Right renal cortex interstitium (tissue), 3 donors: Measurements from ENCODE around the gene ANKRD12. TPM values are rescaled to one million over a fixed set of nuclear protein-coding genes. Genes with fewer than 3 reads are reported as not detected.

Experiments
- DNase-seq, 3 donors: peaks; one replicate each; pipeline ENCODE4 v3.0.0-alpha.2; 2013; ENCODE audit warnings: low read depth in 3 of 3, low spot score in 2 of 3
- polyA plus RNA-seq, 3 donors: library from polyadenylated mRNA; unstranded; fragments of 120-200 nt; gene quantifications; one replicate each; pipeline ENCODE4 v1.2.1, GENCODE V29; 2013; ENCODE audit not compliant: insufficient read length in 3 of 3

Gene ANKRD12
- polyA plus RNA-seq, 3 donors: 32.7 to 34.3 (median 33.9) TPM

DNA sequence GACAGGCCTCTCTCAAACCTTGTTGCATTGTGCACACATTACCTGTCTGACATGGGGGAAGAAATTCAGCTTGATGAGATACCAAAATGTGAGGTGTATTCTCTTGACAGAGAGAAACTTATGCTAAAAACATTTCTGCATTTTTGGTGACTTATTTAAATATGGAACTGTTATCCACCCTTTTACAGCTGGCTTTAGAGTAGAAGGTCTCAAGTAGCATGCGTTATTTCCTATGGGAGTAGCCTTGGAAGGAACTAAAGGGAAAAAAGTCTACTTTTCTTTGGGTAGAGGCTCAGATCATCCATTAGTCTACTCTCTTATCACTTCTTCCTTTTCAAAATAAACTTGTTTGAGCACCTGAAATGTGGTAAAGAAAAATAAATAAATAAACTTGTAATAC is 141.4 kb downstream of the ANKRD12 start:
- no peak for DNase-seq

DNA sequence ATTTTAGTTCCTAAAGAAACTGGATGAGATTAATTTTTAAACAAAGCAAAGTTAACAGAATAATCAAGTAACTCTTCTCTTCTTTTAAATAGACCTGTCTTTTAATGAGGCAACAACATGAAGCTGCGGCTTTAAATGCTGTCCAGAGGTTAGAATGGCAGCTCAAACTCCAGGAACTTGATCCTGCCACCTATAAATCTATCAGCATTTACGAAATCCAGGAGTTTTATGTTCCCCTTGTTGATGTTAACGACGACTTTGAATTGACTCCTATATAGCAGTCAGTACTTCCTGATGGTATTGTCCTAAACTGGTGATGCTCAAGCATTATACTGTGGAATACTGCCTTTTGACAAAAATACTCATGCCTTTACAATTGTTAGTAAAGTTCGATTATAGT is 144.3 kb downstream of the ANKRD12 start:
- peak in 1 of 3 donors; percentile 26 for DNase-seq

DNA sequence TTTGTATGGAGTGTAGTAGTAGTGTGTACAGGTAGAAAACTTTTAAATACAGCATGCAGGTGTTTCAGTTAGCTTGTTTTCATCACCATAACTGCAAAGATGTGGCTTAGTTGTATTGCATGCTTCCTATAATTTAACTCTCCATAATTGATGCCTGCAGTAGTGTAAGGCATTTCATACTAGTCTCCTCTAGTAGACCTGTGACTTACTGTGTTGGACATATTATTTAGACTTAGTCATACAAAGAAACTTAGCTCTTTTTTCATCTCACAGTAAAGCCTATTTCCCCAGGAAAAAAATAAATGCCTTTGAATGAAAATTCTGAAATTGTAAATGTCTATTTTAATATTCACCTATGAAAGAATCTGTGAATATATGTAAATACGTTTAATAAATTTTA is 145.2 kb downstream of the ANKRD12 start:
- no peak for DNase-seq

DNA sequence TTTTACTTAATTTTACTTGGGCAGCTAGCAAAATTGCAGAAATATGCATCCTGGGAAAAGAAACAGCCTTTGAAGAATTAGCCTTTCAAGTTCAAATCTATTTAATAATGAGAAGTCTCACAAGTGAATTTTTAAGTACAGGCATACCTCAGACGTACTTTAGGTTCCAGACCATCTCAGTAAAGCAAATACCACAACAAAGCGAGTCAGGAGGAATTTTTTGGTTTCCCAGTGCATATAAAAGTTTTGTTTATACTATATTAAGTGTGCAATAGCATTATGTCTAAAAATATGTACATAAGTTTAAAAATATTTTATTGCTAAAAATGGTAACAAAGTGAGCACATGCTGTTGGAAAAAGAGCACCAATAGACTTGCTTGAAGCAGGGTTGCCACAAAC is 147.2 kb downstream of the ANKRD12 start:
- DNase-seq: no peak

DNA sequence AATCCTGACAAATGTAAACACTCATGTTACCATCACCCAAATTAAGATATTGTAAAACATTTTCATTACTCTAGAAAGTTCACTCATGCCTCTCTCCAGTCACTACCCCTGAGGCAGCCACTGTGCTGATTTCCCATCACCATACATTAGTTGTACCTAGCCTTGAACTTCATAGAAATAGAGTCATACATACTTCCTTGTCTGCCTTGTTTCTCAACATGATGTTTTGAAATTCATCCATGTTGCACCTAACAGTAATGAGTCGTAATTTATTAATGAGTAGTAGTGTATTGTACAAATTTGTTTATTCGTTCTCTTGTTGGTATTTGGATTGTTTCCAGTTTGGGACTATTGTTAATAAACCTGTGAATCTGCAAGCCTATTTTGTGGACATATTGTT is 149.0 kb downstream of the ANKRD12 start:
- no peak for DNase-seq

DNA sequence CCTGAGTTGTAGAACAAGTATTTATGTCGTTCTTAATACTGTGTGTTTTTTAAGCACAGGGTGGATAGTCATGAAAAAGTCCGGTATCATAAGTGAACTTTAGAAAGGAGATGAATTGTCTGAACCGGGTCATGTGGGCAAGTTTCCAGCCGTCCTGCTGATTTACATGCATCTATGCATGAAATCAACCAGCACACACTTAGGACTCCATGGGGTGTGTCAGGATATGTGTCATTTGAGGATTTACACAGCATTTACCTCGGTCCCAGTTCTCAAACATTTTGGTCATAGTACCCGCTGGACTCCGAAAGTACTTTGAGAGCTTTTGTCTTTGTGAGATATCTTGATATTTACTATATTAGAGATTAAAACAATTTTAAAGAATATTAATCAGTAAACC is 150.5 kb downstream of the ANKRD12 start:
- DNase-seq: no peak

DNA sequence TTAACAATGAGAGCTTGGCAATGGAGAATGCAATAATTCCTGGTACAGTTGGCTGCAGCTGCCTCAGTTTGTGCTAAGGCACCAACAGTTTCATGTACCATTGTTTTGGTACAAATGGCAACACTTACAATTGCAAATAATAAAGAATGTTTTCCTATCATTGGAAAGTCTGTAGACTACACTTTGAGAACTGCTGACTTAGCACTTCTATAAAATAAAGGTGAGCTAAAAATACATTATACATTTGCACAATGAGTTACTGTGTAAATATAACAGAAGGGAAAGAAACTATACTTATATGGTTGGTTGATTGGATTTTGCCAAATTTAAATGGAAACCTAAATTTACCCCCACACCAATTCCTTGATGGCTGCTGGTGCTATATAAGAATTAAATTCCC is 153.1 kb downstream of the ANKRD12 start:
- DNase-seq: no peak

DNA sequence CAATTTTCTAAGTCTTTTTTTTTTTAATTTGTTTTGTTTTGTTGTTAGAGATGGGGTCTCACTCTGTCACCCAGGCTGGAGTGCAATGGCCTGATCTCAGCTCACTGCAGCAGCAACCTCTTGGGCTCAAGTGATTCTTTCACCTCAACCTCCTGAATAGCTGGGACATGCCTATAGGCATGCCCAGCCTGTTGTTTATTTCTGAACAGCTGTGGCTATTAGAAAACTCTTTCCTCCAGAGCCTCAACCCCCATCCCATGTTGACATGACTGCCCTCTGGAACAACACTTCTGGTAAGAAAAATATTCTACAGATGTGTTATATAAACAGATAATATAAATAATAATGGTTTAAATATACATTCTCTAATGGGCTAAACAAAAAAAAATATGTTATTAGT is 153.6 kb downstream of the ANKRD12 start:
- DNase-seq: no peak

DNA sequence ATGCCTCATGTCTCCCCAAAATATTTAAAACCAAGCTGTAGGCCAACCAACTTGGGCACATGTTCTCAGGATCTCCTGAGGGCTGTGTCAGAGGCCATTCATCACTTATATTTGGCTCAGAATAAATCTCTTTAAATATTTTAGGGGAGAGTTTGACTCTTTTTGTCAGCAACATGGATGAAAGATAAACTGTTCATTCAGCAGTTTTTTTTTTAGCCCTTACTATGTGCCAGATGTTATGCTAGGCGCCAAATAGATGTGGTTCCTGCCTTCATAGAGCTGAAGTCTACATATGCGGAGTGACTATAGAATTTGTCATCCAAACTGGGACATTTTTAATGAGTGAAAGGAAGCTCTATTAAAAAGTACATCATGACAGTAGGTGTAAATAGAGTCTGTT is 155.5 kb downstream of the ANKRD12 start:
- DNase-seq: no peak

DNA sequence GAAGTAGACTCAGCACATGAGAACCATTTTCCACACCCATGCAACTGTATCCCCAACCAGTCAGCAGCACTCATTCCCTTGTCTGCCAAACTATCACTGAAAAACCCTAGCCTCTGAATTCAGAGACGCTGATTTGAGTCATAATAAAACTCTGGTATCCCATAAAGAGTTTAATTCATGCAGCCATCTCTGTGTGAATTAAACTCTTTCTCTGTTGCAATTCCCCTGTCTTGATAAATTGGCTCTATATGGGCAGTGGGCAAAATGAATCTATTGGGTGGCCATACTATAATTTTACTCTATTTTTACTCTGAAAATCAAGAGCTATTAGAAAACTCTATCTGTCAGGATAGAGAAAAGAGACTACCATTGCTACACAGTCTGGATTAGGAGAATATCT is 157.4 kb downstream of the ANKRD12 start:
- no peak for DNase-seq

DNA sequence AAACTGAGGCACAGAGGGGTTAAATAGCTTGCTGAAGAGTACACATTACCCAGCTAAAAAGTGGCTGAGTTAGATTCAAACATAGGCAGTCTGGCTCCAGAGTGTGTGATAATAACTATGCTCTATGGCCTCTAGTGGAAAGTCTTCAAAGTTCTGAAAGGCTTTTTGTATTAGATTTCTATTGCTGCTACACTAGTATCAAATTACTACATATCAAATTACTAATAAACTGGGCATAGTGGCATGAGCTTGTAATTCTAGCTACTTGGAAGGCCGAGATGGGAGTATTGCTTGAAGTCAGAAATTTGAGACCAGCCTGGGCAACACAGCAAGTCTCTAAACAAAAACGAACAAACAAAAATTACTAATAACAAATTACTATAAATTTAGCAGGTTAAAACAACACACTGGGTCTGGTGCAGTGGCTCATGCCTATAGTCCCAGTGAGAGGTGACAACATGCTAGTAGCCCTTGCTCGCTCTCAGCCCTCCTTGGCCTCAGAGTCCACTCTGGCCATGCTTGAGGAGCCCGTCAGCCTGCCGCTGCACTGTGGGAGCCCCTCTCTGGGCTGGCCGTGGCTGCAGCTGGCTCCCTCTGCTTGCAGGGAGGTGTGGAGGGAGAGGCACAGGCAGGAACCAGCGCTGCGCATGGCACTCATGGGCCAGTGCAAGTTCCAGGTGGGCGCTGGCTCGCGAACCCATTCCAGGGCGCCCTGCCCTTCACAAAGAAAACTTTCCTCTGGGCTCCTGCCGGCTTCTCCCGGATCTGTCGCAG is 159.8 kb downstream of the ANKRD12 start:
- DNase-seq: no peak

DNA sequence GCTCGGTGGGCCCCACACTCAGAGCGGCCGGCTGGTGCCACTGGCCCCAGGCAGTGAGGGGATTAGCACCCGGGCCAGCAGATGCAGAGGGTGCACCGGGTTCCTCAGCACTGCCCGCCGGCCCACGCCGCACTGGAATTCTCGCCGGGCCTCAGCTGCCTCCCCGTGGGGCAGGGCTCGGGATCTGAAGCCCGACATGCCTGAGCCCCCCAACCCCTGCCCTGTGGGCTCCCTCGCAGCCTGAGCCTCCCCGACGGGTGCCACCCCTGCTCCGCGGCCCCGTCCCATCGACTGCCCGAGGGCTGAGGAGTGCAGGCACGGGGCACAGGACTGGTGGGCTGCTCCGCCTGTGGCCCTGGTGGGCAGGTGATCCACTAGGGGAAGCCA is 160.4 kb downstream of the ANKRD12 start:
- no peak for DNase-seq

DNA sequence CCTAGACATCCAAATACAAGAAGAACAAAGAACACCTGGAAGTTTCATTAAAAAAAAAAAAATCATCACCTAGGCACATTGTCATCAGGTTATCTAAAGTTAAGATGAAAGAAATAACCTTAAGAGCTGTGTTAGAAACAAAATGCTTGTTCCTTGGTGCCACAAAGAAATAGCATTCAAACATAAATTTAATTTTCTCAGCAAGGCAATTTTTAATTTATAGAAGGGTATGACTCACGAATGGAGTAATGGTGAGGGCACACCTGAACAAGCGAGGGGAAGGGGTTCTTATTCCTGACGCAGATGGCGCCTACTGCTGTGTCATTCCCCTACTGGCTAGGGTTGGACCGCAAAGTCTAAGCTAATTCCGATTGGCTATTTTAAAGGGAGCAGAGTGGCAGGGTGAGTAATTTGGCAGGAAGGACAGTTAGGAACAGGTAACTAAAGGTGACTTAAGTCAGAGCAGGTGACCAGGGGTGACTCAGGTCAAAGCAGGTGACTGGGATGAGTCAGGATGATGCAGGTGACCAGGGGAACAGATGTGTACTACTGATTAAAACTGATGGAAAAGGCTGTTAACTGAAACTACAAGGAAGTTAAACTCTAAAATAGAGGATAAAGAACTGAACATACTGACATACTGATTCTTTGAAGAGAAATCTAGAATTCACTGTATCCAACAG is 167.9 kb downstream of the ANKRD12 start:
- no peak for DNase-seq

DNA sequence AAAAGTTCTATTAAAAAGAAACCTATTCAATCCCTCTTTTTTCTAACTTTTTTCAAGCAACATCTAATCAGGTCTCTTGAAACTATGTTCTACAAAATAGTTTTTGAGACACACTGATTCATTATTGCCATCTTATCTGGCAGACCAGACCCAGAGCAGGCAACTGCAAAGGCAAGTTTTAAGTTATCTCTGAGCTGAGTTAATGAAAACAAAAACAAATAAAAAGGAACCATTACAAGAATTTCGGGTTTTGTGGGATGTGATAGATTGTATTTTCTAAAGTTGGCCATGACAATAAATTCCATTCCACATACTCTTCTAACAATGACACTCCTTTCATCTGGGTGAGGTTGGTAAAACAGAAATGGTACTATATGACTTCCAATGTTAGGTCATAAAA is 182.8 kb downstream of the ANKRD12 start:
- no peak for DNase-seq

DNA sequence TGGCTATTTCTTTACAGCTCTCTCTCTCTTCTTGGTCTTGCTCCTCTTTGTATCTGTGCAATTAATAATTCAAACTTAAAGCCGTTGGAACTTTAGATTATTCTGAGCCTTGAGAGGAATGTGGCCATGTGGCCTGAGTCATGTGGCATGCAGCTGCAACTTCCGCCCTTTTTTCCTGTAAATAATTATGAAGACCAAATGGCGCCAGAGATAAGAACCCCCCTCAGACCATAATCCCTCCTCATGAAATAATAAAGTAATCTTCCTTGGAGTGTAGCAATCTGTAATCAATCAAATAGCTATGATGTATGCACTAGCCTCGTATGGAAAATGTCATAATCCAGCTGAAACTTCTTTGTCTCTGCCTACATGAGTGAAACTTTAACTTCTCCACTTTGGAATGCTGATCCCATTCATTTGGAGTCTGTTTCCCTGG is 184.5 kb downstream of the ANKRD12 start:
- DNase-seq: peak; percentile 23 to 41 (median 38)

DNA sequence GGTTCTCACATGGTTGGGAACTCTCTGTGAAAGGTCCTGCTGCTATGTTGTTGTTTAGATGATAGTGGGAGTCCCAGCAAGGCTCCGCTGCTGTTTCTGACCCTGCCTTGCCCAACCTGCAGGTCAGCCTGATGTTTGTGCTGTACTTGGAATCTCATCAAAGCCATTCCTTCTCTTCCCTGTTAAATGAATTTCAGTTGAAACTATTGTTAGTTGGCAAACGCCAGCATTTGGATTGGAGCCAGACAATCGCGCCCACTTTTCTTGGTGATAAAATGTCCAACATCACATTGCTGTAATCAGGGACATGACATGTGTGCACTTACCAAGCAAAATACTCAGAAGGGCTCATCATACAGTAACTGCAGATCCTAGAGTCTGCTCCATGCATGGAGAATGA is 185.2 kb downstream of the ANKRD12 start:
- no peak for DNase-seq

DNA sequence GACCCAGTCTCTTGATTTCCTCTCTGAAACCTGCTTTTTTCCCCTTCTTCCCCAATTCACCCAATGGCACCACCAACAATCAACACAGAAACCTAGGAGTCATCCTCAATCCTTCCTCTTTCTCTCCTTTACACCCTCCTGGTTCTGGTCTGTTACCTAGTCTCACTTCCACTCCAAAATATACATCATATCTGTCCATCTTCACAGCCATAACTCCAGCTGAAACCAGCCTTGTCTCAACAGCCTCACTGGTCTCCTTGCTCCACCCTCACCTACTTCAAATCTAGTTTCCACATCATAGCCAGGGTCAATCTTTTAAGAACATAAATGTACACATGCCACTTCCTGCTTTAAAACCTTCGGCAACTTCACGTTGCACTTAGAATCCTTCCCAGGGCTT is 186.2 kb downstream of the ANKRD12 start:
- no peak for DNase-seq

DNA sequence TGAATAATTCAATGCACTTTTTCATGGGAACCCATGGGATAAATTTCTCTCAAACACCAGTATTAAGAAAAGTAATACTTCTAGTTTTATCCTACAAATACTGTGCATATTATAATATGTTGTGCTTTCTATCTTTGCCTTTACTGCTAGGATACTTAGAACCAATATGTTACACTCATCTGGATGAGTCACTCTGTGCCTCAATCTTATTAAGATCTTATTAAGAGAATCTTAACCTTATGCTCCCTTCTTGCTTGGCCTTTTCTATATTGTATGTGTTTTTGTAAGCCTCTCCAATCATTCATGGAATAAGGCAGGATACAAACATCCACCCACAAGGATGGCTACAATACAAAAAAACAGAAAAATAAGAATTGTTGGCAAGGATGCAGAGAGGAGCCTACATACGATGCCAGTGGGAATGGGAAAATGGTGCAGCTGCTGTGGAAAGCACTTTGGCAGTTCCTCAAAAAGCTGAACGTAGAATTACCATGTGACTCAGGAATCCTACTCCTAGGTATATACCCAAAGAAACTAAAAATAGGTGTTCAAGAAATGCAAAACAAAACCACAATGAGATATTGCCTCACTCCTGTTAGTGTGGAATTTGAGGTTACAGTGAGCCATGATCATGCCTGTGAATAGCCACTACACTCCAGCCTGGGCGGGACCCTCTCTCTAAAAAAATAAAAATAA is 187.3 kb downstream of the ANKRD12 start:
- DNase-seq: no peak

DNA sequence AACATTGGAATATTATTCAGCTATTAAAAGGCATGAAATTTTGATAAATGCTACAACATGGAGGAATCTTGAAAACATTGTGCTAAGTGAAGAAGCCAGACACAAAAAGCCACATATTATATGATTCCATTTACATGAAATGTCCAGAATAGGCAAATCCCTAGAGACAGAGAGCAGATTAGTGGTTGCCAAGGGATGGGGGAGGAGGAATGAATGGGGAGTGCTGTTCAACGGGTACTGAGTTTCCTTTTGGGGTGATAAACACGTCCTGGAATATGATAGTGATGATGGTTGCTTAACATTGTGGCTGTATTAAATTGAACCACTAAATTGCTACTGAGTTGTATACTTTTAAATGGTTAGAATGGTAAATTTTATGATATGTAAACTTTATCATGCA is 189.1 kb downstream of the ANKRD12 start:
- DNase-seq: no peak

DNA sequence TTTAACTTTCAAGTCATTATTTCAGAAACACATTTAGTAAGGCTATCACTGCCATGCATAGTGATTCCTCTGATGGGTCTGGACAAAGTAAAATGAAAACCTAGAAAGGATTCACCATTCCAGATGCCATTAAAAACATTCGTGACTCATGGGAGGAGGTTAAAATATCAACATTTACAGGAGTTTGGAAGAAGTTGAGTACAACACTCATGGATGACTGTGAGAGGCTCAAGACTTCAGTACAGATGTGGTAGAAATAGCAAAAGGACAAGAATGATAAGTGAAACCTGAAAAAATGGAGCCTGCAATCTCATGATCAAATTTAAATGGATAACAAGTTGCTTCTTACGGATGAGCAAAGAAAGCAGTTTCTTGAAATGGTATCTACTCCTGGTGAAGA is 192.2 kb downstream of the ANKRD12 start:
- DNase-seq: no peak

DNA sequence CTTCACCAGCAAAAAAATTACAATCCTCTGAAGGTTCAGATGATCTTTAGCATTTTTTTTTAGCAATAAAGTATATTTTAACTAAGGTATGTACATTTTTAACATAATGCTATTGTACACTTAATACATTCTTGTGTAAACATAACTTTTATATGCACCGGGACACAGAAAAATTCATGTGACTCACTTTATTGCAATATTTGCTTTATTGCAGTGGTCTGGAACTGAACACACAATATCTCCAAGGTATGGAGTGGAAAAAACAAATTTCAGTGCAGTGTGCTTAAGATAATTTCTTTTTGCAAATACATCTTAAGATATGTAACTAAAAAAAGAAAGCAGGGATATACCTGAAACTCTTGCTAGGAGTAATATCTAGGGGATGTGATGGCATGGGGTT is 192.9 kb downstream of the ANKRD12 start:
- DNase-seq: no peak

DNA sequence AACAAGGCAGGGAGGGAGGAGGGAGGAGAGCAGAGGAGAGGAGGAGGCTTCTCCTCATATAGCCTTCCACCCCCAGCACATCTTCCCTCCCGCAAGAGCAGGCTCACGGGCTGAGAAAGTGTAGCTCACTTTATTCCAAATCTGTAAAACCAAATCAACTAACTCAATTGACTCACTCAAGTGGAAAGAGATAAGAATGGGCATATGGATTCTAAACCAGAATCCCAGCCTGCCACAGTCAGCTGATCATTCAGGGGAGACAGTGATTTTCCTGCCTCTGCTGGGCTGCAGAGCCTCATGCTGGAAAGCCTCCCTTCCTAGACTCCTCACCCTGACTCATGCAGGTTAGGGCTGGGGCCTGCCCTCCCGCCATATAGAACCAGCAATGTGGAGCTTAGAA is 193.8 kb downstream of the ANKRD12 start:
- DNase-seq: no peak
